WERI-Rb-1 (cell line): ENCODE data around the gene MYOC.

Experiments
- DNase-seq: peaks from one replicate; pipeline ENCODE4 v3.0.0-alpha.2; 2020
- H3K27ac ChIP-seq: fragments of 250-450 bp; sonication (Bioruptor Pico); 2 replicates; pipeline ENCODE4 v1.5.1; 2020; ENCODE audit warnings: mild to moderate bottlenecking, moderate library complexity
- H3K27me3 ChIP-seq: fragments of 250-450 bp; sonication (Bioruptor Pico); 2 replicates; pipeline ENCODE4 v1.5.1; 2021; ENCODE audit warnings: mild to moderate bottlenecking, low read depth, moderate library complexity; ENCODE audit not compliant: insufficient read depth, severe bottlenecking
- H3K36me3 ChIP-seq: fragments of 250-450 bp; sonication (Bioruptor Pico); 2 replicates; pipeline ENCODE4 v1.5.1; 2020; ENCODE audit warnings: mild to moderate bottlenecking, moderate library complexity
- H3K4me3 ChIP-seq: 2 replicates; pipeline ENCODE4 v1.5.1; 2011; ENCODE audit warnings: low read depth, mild to moderate bottlenecking, control low read depth, low read length
- H3K9me3 ChIP-seq: fragments of 250-450 bp; sonication (Bioruptor Pico); 2 replicates; pipeline ENCODE4 v1.5.1; 2021; ENCODE audit warnings: mild to moderate bottlenecking, moderate library complexity; ENCODE audit not compliant: severe bottlenecking
- TF ChIP-seq, protein P1 (sequence below): IDR thresholded peaks from 2 replicates; pipeline ENCODE4 v1.5.1; 2011; ENCODE audit warnings: low read depth, mild to moderate bottlenecking, control low read depth, inconsistent platforms, low read length

MYOC gene

GRCh38 chr1:171644805-171645483 is 7.5 kb downstream of the MYOC start:
- no peak overlapping the region for H3K4me3 ChIP-seq
- H3K27ac ChIP-seq, result no peak overlapping the region
- H3K9me3 ChIP-seq, result no peaks in the 10 kb centered on the region
- H3K27me3 ChIP-seq, result no peaks in the 10 kb centered on the region
- TF ChIP-seq, protein P1, sequence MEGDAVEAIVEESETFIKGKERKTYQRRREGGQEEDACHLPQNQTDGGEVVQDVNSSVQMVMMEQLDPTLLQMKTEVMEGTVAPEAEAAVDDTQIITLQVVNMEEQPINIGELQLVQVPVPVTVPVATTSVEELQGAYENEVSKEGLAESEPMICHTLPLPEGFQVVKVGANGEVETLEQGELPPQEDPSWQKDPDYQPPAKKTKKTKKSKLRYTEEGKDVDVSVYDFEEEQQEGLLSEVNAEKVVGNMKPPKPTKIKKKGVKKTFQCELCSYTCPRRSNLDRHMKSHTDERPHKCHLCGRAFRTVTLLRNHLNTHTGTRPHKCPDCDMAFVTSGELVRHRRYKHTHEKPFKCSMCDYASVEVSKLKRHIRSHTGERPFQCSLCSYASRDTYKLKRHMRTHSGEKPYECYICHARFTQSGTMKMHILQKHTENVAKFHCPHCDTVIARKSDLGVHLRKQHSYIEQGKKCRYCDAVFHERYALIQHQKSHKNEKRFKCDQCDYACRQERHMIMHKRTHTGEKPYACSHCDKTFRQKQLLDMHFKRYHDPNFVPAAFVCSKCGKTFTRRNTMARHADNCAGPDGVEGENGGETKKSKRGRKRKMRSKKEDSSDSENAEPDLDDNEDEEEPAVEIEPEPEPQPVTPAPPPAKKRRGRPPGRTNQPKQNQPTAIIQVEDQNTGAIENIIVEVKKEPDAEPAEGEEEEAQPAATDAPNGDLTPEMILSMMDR, result peak; percentile 94
- peak; percentile 94 for DNase-seq
- H3K36me3 ChIP-seq, result no peaks in the 10 kb centered on the region

DNA sequence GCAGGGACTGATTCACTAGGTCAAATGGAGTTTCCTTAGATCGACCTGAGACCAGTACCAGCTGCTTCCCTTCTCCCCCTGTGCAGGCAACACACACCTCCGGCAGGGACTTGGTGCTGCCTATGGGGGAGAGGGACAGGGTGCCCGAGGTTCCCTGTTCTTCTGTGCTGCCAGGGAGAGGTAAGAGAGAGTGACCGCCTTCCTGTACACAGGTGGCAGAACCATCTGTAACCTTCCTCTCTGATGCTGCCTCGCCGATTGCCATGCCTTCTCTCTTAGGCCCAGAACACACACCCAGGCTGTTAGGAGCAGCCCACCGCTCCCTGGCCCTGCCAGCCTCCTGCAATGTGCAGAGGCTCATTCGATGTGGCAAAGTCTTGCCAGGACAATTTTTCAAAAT is 9.3 kb downstream of the MYOC start:
- no peak for DNase-seq
- no peaks in the 10 kb centered on the region for H3K36me3 ChIP-seq
- no peaks in the 10 kb centered on the region for H3K9me3 ChIP-seq

DNA sequence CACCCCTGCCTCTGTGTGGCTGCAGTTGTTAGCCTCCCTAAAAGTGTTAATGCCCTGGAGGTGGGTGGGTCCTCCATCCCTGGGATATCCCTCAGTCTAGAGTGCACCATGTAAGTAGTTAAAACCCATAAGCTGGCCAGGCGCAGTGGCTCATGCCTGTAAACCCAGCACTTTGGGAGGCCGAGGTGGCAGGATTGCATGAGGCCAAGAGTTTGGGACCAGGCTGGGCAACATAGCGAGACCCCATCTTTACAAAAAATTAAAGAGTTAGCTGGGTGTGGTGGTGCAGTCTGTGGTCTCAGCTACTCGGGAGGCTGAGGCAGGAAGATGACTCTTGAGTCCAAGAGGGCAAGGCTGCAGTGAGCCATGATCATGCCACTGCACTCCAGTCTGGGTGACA is 10.3 kb downstream of the MYOC start:
- no peak overlapping the region for H3K27ac ChIP-seq
- DNase-seq, result no peak
- H3K9me3 ChIP-seq, result no peaks in the 10 kb centered on the region
- TF ChIP-seq, protein P1, result no peak
- no peaks in the 10 kb centered on the region for H3K36me3 ChIP-seq
- H3K4me3 ChIP-seq, result no peak overlapping the region
- no peaks in the 10 kb centered on the region for H3K27me3 ChIP-seq

More for the DNA sequence above, 9.3 kb downstream of the MYOC start:
- Histone ChIP-seq H3K4me3 (no peak overlapping the region), H3K27ac (no peak overlapping the region), H3K27me3 (no peaks in the 10 kb centered on the region)
- TF ChIP-seq, protein P1, result no peak

DNA sequence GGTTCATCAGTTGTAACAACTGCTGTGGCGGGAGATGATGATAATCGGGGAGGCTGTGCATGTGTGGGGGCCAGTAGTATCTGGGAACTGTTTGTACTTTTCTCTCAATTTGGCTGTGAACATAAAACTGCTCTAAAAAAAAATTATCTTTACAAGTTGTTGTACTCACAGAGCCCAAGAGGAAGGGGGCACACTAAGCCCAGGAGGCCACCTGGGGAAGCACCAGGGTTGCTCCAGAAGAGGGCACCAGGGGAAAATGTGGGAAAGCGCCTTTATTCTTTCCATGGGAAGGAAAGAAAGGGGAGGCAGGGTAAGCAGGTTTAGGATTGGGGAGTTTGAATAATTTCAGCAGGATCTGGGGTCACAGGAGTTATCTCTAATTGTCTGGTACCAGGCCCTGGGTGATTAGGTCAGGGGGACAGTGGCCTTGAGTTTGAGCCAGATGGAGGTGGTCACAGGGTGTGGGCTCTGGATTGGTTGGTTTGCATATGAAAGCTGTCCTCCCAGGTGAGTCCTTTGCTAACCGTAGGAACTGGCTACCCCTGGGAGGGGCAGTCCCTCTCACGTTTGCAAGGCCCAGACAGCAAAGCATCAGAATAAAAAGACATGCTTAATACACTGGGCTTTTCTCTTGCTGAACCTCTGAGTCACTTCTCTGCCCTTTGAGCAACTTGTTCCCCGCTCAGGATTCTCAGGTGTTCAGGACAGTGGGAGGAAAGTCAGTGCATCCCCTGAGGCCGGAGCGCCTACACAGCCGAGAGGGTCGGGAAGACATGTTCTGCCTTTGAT is 11.2 kb downstream of the MYOC start:
- TF ChIP-seq, protein P1, result peak; percentile 34; the same call in 1 of the 2 replicates
- DNase-seq, result no peak
- H3K9me3 ChIP-seq, result no peaks in the 10 kb centered on the region
- H3K27me3 ChIP-seq, result no peaks in the 10 kb centered on the region
- H3K27ac ChIP-seq, result no peak overlapping the region
- no peaks in the 10 kb centered on the region for H3K36me3 ChIP-seq
- no peak overlapping the region for H3K4me3 ChIP-seq

DNA sequence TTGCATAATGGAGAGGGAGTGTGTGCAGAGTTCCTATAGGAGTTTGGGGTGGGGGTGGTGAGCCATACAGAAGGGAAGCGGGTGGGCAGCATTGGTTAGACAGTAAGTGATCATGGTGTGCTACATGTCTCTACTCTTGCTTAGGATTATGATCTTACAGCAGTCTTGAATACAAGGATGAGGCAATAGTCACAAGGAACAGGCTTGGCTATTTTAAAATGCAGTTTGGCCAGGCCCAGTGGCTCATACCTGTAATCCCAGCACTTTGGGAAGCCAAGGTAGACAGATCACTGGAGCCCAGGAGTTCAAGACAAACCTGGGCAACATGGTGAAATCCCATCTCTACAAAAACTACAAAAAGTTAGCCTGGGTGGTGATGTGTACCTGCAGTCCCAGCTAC is 12.3 kb downstream of the MYOC start:
- TF ChIP-seq, protein P1, result no peak
- Histone ChIP-seq H3K27me3 (no peaks in the 10 kb centered on the region), H3K4me3 (no peak overlapping the region), H3K27ac (no peak overlapping the region), H3K9me3 (no peaks in the 10 kb centered on the region), H3K36me3 (no peaks in the 10 kb centered on the region)
- no peak for DNase-seq
